NCI-H510A (cell line): ENCODE data around the gene PKDCC.

Source experiments
- DNase-seq: peaks from one replicate; lab custom pipeline; 2025; lab: John Stamatoyannopoulos, UW

Gene PKDCC, protein sequence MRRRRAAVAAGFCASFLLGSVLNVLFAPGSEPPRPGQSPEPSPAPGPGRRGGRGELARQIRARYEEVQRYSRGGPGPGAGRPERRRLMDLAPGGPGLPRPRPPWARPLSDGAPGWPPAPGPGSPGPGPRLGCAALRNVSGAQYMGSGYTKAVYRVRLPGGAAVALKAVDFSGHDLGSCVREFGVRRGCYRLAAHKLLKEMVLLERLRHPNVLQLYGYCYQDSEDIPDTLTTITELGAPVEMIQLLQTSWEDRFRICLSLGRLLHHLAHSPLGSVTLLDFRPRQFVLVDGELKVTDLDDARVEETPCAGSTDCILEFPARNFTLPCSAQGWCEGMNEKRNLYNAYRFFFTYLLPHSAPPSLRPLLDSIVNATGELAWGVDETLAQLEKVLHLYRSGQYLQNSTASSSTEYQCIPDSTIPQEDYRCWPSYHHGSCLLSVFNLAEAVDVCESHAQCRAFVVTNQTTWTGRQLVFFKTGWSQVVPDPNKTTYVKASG

DNA sequence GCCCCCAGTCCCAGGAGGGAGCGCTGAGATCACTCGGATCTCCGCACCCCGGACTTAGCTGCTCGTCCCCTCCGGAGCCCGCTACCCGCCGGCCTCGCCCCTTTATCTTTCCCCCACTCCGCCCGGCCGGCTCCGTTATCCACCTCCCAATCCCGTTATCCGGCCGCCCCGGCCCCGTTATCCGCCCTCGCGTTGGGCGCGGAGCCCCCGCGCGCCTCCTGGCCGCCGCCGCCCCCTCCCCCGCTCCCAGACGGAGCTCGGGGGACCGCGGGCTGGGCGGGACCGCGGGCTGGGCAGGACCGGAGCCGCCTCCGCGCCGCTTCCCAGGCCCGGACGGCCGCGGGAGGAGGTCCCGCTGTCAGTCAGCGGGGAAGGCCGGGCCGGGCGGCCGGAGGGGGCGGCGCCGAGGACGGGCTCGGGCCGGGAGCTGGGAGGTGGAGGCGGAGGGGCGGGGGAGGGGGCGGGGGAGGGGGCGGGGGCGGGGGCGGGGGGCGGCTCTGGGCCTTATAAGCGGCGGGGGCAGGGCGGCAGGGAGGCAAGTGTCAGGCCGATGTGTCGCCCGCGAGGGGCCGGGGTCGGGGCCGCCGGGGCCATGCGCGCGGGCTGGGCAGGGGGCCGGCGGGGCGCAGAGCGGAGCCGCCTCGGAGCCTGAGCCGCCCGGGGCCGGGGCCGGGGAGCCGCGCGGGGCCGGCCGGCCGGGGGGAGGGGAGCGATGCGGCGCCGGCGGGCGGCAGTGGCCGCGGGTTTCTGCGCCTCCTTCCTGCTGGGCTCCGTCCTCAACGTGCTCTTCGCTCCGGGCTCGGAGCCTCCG is at the start of gene PKDCC:
Gene PKDCC (plus strand): TSS at position 534 of the 811 bp plus-strand sequence. CDS start 179 bp downstream, at position 713.
- DNase-seq: peak; percentile 52

DNA sequence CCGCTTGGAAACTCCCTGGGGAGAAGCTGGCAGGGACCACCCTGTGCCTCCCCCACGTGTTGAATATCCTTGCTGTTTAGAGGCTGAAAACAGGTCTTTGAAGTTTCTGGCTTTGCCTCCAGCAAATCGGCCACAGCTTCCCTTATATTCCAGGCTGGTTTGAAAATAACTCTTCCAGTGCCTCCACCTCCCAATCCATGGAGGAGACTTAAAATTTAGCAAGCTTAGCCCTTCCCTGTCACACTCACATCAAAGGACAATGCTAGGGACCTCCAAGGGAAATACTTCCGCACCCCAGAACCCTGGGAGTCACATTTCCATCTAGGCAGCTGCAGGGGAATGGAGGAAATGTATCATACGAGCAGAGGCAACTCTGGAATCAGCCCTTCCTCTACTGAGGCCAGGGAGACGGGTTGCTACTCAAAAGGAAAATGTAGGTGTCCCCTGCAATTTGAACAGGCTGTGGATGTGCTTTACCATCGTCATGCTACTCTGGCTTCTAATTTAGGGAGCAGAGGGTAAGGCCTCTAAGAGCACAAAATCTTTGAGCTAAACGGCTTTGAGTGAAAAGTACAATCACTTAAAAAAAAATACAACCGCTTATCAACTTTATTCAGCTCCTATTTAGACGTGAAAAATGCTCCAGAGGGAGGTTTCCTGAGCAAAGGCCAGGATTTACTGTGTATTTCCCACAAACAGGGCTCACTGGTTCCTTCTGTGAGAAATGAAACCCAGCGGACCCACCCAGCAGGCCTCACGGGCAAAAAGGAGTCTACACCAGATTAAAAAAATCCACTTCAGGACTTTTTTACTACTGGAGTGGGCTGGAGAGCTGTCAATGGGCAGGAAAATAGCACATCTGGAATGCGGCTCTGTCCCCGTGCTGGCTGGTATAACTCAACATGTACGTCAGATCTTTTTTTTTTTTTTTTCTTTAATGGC is 49.4 kb upstream of the PKDCC start:
- DNase-seq: no peak

DNA sequence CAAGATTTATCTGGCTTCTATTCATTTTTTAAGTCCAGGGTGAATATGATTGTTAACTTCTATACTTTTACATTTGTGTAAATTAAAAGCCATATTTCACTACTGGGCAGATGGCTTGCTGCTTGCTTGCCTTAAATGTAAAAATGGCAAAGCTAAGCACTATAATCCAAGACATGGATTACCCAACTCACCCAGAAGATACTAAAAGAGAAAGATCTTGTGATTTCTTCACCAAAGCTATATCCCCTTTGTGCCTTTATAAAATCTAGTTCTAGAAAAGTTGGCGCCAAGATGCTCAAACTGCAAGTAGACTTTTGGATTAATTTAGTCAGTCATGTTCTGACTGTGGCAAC is 48.7 kb upstream of the PKDCC start:
- no peak for DNase-seq

DNA sequence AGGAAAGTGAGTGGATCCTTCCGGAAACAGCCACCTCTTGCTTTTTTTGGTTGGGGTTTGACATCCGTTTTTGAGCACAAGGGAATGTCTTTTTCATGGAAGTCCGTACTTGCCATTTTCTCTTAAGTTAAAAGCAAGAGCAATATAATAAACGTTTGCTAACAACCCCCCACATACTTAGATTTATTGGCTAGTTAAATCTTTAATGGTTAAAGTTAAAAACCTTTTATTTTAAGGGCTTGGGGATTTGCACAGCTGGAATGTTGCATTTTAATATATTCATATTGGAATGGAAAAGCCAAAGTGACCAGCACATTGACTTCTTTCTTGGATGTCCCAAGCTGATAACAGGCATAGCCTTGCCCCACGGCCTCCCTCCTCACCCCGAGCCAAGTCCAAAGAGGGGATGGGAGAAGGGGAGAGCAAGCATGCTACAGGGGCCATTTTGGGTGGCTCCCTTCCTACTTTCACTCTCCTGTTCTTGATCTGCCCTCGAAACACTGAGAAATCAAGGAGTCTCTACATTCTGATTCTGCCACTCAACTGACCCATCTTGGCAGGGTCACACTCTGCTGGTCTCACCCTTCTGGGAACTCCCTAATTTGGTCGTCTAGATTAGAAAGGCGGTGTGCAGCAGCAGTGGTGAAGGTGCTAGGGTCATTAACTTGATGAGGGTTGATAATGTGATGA is 48.1 kb upstream of the PKDCC start:
- no peak for DNase-seq

DNA sequence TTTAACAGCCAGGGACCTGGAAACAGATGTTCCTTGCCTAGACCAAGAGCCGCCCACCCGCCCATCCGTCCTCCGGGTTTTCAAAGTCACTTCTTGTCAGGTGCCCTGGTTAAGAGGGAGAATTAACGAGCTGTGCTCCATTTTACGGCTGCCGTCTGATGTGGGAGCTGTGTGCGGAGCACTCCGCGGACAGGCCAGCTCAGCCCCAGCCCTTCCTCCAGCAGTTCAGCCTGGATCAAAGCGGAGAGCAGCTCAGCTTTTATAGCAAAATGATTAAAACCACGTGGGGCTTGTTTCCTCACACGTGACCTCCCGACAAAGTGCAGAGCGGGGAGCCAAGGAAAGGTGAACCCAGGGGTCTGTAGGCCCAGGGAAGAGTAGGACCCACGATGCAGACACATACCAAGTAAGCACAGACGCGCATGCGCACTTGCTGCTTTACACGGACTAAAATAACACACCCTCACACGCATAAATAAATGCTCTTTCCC is 46.1 kb upstream of the PKDCC start:
- DNase-seq: no peak

DNA sequence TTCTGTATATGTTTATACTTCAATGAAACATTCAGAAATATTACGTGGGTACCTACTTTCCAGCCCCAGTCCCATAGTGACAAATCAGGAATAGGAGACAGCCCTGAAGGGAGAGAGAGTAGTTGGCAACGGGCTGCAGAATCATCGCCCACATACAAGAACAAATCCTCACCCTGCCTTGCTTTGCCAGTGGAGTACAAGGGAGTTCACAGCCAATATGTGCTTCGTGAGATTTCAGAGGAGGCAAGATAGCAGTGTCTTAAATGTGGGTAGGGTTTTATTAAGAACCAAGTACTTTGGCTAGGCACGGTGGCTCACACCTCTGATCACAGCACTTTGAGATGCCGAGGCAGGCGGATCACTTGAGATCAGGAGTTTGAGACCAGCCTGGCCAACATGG is 40.3 kb upstream of the PKDCC start:
- no peak for DNase-seq

DNA sequence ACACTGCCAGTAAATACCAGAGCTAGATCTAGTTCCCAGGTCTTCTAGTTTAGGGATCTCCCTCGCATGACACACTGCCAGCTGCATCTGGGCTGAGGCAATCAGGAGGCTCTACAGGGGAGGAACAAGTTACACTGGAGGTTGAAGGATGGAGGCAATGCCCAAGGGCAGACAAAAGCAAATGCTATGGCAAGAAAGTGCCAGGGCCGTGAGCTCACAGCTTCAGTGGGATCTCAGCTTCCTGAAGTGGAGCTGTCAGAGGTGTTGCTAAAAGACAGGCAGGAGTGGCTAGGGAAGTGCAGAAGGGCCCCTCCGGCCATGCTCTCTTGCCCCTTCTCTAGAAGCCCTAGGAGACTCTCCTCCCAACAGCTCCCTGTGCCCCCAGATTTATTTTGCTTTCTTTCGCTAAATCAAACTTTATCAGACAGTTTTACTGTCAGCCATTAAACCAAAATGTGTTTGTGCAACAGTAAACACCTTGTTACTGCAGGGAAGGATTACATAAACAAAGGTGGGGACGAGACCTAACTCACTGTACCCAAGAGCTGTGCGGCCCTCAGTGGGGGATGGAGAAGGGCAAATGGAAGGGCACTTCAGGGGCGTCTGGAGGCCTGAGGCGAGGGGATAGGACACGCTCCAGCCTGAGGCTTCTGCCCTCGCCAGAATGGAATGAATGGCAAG is 39.4 kb upstream of the PKDCC start:
- no peak for DNase-seq

DNA sequence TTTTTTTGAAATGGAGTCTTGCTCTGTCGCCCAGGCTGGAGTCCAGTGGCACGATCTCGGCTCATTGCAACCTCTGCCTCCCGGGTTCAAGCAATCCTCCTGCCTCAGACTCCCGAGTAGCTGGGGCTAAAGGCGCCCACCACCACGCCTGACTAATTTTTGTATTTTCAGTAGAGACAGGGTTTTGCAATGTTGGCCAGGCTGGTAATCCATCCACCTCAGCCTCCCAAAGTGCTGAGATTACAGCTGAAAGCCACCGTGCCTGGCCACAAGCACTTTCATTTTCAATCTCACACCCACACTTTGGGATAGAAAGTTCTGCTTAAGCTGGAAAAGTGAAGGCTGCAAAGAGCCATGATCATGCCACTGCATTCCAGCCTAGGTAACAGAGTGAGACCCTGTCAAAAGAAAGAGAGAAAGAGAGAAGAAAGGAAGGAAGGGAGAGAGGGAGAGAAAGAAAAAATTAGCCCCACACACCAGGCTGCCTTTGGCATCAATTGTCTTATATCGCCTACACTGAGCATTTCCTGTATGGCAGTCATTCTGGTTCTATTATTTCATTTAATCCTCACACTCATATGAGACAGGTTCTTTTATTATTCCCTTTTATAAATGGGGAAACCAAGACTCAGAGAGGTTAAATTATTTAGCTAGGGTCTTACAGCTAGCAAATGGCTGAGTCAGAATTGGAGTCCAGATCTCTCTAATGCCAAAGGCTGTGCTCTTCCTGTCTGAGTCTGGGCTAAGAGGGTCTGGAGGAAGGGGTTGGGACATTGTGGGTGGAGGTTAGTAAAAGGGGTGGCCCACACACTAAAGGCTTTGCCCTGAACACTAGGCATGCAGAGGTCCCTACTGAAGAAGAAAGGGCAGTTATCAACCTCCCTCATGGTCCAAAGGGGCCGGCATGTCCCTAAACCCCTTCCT is 37.9 kb upstream of the PKDCC start:
- no peak for DNase-seq

DNA sequence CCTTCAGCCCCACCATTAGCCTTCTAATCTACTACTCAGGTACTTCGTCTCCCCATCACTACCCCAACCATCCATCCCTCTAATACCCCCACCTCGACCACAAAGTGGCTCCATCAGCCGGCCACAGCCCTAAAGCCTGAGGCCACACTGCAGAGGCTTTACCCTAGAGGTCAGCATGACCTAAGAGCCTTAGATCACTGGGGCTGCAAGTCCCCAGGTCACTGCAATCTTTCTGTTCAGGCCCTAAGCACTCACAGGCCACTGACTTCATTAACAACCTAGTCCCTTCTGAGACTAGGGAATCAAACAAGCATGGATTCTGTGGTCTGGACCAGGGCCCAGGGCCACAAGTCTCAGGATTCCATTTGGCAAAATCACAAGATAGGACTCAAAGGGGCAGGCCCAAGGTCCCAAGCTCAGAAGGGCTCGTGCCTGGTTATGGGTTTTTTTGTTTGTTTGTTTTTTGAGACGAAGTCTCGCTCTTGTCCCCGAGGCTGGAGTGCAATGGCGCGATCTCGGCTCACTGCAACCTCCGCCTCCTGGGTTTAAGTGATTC is 37.0 kb upstream of the PKDCC start:
- DNase-seq: no peak

DNA sequence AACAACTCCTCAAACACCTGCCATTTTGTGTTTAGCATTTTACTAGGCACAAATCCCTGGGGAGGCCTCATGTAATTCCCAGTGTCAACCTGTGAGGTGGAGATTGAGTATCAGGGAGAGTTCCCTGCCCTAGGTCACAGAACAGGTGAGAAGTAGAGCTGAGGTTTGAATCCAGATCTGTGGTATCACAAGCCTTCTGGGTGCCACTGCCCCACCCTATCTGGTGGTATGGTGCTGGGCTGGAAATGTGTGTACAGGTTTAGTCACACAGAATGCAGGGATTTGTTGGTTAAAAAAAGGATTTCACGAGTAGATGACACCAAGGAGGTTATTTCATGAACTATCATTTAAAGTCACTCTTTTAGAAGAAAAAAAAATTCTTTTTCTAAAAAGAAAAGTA is 35.7 kb upstream of the PKDCC start:
- no peak for DNase-seq

DNA sequence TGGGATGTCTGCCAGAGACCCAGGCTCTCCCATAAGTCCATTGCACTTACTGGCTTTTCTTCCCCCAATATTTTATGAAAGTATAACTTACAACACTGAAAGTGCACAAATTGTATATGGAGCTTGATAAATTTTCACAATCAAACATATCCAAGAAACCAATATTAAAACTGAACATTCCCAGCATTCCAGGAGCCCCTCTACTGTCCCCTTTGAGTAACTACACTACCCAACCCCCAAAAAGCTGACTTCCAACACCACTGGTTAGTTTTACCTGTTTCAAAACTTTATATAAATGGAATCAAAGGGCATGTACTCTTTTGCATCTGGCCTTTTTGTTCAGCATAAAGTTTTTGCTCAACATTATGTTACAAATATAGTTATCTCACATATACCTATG is 35.2 kb upstream of the PKDCC start:
- DNase-seq: no peak

DNA sequence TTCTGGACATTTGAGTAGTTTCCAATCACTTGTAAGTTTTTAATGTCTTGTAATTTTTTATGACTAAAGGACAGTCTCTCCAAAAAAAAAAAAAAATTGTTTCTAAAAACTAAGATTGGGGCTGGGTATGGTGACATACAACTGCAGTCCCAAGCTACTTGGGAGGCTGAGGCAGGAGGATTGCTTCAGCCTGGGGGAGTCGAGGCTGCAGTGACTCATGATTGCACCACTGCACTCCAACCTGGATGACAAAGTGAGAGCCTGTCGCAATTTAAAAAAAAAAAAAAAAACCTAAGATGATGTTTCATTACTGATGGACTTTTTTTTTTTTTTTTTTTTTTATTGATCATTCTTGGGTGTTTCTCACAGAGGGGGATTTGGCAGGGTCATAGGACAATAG is 34.4 kb upstream of the PKDCC start:
- no peak for DNase-seq

DNA sequence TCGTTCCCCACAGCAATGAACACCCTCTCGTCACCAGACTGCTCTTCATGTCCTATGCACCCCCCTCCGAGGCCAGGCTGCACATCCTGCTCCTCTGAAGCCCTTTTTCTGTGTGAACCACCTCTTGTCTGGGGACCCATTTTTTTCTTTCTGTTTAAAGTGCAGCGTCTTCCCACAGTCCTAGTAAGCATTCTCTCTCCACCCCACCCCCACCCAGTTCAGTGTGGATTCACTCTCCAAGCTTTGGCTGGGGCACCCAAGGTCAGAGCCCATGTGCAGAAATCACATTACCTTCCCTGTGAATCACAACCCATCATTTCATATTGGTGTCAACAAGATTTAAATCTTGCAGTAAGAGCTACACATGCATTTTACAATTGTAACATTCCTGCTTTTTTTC is 26.4 kb upstream of the PKDCC start:
- no peak for DNase-seq

DNA sequence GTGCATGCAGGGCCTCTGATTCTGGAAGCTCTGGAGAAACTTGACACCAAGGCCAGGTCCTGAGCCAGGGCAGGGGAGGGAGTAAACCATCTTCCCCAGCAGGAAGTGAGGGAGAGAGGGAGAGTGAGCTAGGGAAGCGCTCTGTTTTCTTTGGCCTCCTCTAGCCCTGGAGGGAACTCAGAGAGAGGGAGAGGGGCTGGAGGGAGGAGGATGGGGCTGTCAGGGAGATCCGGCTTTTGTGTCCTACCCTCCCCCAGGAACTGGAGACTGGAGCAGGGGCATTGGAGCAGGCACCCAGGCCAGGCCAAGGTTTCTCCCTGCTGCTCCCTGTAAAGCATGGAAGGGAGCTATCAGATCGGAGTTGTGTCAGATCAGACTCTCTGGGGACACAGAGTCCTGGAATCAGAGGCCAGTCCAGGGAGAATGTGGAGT is 22.7 kb upstream of the PKDCC start:
- DNase-seq: peak; percentile 64

DNA sequence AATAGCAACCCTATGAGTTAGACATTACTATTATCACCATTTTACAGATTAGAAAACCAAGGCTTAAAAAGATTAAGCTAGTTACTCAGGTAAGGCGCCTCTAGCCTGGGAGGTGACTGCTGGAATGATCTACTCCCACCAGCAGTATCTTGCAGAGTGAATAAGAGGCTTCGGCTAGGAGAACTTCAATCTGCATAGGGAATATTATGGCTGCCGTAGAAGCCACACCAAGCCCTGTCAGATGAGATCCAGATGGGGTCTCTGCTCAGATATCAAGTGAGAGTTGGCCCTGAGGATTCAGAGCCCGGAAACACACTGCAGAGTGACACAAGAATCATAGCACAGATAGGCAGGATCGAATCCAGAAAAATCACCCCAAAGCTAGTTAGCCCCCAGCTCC is 21.5 kb upstream of the PKDCC start:
- no peak for DNase-seq

DNA sequence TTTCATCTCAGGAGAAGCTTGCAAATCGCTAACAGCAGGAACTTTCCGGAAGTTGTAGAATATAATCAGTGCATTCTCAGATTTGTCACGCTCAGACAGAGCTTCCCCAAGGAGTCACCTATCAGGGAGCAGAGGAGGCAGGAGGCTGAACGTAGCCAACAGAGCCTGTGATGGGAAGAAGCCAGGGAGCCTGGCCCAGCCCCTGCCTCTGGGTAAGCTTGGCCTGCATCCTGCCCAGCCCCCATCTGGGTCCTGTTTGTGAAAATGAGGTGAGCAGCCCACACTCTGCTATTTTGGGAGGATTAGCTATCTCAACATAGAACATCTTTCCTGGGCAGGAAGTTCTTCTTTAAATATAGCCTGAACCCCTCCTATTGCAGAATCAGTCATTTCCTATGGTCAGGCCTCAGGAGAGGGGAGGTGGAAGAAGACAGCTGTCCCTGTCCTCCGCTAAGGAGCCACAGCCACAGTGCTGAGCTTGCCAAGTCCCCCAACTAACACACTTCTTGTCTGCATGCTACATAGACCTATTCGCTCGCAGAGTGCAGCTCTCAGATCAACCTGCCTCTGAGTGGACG is 19.2 kb upstream of the PKDCC start:
- DNase-seq: no peak

DNA sequence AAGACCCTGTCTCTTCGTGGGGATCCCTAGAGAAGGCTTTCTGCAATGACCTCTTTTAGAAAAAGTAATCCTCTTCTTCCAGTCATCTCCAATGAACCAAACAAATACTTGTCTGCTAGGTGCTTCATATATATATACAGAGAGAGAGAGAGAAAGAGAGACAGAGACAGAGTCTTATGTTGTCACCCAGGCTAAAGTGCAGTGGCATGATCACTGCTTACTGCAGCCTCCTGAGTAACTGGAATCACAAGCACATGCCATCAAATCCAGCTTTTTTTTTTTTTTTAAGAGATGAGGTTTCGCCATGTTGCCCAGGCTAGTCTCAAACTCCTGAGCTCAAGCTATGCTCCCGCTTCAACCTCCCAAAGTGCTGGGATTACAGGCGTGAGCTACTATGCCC is 18.6 kb upstream of the PKDCC start:
- DNase-seq: no peak

DNA sequence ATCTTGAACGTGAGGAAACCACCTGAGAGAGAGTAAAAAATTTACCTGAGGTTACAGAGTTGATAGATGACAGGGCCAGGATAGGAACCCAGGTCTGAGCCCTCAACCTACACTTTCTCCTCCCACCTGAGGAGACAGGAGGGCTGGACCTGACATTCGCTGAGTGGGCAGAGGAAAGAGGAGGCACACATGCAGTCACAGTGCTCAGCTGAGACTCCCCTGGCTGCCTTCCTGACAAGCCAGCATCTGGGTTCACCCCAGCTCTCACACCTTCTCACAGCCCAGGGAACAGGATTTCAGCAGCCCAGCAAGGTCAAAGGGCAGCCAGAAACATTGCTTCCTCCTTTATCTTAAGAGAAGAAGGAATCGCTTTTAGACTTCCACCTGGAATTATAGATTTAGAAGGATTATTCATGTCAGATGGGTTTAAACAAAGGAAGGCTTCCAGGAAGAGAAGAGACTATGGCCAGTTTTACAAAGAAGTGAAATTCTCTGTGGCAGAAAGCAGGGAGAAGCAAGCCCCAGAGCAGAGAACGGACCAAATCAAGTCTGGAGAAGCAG is 18.1 kb upstream of the PKDCC start:
- DNase-seq: no peak
